Lower lobe of right lung (tissue), 2 donors: ENCODE measurements around the gene PLCXD1. TPM values are rescaled to one million over a fixed set of nuclear protein-coding genes. Genes with fewer than 3 reads are reported as not detected.
"Not testable (repeated sequence)": the region's sequence is repeated elsewhere in the genome, so short reads cannot be mapped to it uniquely, and the experiment has no call there.

Experiments
- ATAC-seq, 2 donors: fragments of 200-7000 bp; cut with Tn5 transposase; one replicate each; pipeline ENCODE4 v1.9.1; 2020 to 2022; ENCODE audit warnings: mild to moderate bottlenecking in 2 of 2, moderate library complexity in 2 of 2
- DNase-seq: peaks from one replicate; pipeline ENCODE4 v3.0.0-alpha.2; 2020
- H3K27ac ChIP-seq: fragments of 200-600 bp; one replicate; pipeline ENCODE4 v1.8.0; 2022
- H3K27me3 ChIP-seq: fragments of 200-600 bp; one replicate; pipeline ENCODE4 v1.8.0; 2022; ENCODE audit warnings: low read depth
- H3K36me3 ChIP-seq: fragments of 200-600 bp; one replicate; pipeline ENCODE4 v1.8.0; 2022; ENCODE audit warnings: mild to moderate bottlenecking
- H3K4me1 ChIP-seq: fragments of 200-600 bp; one replicate; pipeline ENCODE4 v1.8.0; 2022
- H3K4me3 ChIP-seq: fragments of 200-600 bp; one replicate; pipeline ENCODE4 v1.8.0; 2022; ENCODE audit warnings: mild to moderate bottlenecking
- H3K9me3 ChIP-seq: fragments of 200-600 bp; one replicate; pipeline ENCODE4 v1.8.0; 2022
- intact Hi-C: fragments of 100-400 bp; cut with DNase I; formaldehyde crosslinking; loops from one replicate; pipeline ENCODE4 v1.11.0; 2022
- total RNA-seq: library from RNA; stranded (reverse); fragmentation: NEBNext Ultra II Directional; extraction: Animal tissue kit (Norgen Biotek cat#: 25700); gene quantifications from one replicate; pipeline ENCODE4 v1.2.1, GENCODE V29; 2021
- TF ChIP-seq, protein P1 (sequence below): fragments of 200-600 bp; IDR thresholded peaks from one replicate; pipeline ENCODE4 v1.8.0; 2022; ENCODE audit warnings: antibody characterized with exemption, mild to moderate bottlenecking
- donor health status: DM: no; HTN: yes; CAD: no; lungs with severe emphysema.

Gene PLCXD1
- total RNA-seq, 1 donor from 2014 or later: 23.7 TPM

DNA sequence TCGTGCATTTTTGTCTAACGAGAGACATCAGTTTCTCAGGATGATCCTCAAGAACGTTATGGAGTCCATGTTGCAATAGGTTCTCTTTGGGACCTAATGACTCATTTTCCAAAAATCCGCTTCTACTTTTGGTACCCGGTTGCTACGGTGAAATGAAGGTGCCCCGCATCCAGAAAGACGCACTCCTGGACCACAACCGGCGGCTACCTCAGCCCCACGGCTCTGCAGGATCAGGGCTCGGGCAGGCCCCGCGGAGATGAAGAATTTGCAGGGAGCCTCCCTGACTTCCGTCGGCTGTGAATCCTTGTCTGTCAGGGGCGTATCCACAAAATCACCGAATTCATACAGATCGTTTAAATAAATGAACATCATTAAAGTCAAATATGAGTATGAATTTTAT is 21.8 kb downstream of the PLCXD1 start:
- DNase-seq (peak; percentile 24), ATAC-seq (no peak)
- intact Hi-C loops: no loop called here
- H3K27ac ChIP-seq: no peak overlapping the region
- no peaks in the 10 kb centered on the region for H3K27me3 ChIP-seq
- TF ChIP-seq, protein P1, sequence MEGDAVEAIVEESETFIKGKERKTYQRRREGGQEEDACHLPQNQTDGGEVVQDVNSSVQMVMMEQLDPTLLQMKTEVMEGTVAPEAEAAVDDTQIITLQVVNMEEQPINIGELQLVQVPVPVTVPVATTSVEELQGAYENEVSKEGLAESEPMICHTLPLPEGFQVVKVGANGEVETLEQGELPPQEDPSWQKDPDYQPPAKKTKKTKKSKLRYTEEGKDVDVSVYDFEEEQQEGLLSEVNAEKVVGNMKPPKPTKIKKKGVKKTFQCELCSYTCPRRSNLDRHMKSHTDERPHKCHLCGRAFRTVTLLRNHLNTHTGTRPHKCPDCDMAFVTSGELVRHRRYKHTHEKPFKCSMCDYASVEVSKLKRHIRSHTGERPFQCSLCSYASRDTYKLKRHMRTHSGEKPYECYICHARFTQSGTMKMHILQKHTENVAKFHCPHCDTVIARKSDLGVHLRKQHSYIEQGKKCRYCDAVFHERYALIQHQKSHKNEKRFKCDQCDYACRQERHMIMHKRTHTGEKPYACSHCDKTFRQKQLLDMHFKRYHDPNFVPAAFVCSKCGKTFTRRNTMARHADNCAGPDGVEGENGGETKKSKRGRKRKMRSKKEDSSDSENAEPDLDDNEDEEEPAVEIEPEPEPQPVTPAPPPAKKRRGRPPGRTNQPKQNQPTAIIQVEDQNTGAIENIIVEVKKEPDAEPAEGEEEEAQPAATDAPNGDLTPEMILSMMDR: no peak
- no peak overlapping the region for H3K4me3 ChIP-seq
- peaks cover 81% of the 10 kb centered on the region for H3K36me3 ChIP-seq
- H3K4me1 ChIP-seq: no peaks in the 10 kb centered on the region
- no peaks in the 10 kb centered on the region for H3K9me3 ChIP-seq

DNA sequence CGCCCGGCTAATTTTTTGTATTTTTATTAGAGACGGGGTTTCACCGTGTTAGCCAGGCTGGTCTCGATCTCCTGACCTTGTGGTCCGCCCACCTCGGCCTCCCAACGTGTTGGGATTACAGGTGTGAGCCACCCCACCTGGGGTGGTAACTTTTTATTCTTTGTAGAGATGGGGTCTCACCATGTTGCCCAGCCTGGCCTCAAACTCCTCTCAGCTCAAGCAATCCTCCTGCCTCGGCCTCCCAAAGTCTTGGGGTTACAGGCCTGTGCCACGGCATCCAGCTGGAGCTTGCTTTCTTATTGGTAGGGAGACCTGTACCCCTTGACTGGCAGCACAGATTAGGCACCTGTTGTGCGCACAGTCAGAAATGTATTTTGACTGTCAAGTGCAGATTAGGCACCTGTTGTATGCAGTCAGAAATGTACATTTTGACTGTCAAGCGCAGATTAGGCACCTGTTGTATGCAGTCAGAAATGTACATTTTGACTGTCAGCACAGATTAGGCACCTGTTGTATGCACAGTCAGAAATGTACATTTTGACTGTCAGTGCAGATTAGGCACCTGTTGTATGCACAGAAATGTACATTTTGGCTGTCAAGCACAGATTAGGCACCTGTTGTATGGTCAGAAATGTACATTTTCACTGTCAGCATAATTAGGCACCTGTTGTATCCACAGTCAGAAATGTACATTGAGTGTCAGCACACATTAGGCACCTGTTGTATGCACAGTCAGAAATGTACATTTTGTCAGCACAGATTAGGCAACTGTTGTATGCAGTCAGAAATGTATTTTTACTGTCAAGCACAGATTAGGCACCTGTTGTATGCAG is 24.8 kb downstream of the PLCXD1 start:
- H3K27me3 ChIP-seq, H3K9me3 ChIP-seq, ATAC-seq, H3K27ac ChIP-seq, H3K4me3 ChIP-seq, intact Hi-C loops, H3K4me1 ChIP-seq: not testable (repeated sequence)
- H3K36me3 ChIP-seq: peaks cover 81% of the 10 kb centered on the region
- peak; percentile 43 for DNase-seq

DNA sequence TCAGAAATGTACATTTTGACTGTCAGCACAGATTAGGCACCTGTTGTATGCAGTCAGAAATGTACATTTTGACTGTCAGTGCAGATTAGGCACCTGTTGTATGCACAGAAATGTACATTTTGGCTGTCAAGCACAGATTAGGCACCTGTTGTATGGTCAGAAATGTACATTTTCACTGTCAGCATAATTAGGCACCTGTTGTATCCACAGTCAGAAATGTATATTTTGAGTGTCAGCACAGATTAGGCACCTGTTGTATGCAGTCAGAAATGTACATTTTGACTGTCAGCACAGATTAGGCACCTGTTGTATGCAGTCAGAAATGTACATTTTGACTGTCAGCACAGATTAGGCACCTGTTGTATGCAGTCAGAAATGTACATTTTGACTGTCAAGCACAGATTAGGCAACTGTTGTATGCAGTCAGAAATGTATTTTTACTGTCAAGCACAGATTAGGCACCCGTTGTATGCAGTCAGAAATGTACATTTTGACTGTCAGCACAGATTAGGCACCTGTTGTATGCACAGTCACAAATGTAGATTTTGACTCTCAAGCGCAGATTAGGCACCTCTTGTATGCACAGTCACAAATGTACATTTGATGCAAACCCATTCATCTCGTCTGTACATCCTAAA is 25.6 kb downstream of the PLCXD1 start:
- intact Hi-C loops, ATAC-seq, H3K4me3 ChIP-seq: not testable (repeated sequence)

GRCh38 chrX:307261-308111 is 26.3 kb downstream of the PLCXD1 start:
- Histone ChIP-seq H3K4me3 (no peak overlapping the region), H3K36me3 (peaks cover 79% of the 10 kb centered on the region), H3K4me1 (no peaks in the 10 kb centered on the region), H3K27me3 (no peaks in the 10 kb centered on the region), H3K27ac (no peak overlapping the region), H3K9me3 (no peaks in the 10 kb centered on the region)
- ATAC-seq (peak; percentile 6 to 33), DNase-seq (peak; percentile 42)
- TF ChIP-seq, protein P1: no peak
- intact Hi-C loops: no loop called here

More for the DNA sequence above, 25.6 kb downstream of the PLCXD1 start:
- DNase-seq, H3K27ac ChIP-seq, H3K4me1 ChIP-seq, H3K27me3 ChIP-seq, H3K9me3 ChIP-seq: not testable (repeated sequence)
- H3K36me3 ChIP-seq: peaks cover 81% of the 10 kb centered on the region

DNA sequence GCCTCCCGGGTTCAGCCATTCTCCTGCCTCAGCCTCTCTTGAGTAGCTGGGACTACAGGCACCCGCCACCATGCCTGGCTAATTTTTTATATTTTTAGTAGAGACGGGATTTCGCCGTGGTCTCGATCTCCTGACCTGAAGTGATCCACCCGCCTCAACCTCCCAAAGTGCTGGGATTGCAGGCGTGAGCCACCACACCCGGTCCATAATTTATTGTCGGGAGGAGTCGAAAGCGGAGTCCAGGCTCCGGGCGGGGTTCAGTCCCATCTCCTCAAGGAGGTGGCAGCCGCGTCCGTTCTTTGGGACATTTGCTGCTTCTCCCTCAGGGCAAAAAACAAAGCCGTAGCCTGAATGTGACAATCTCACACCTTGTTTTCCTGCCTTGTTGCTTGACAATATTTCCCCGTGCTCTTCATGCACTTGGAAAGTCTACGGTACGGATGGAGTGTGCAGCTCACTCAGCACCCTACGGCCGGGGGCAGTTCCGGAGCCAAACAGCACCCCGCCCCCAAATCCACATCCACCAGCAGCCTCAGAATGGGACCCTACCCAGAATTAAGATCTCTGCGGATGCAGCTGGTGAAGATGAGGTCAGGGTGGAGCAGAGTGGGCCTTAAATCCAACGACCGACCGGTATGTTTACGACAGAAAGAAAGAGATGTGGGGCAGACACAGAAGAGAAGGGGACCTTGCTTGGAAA is 27.8 kb downstream of the PLCXD1 start:
- peak; percentile 41 for DNase-seq
- Histone ChIP-seq H3K4me1 (no peaks in the 10 kb centered on the region), H3K36me3 (peaks cover 84% of the 10 kb centered on the region), H3K4me3 (no peak overlapping the region), H3K9me3 (no peaks in the 10 kb centered on the region), H3K27me3 (no peaks in the 10 kb centered on the region), H3K27ac (no peak overlapping the region)
- TF ChIP-seq, protein P1: no peak
- intact Hi-C loops: no loop called here
- no peak for ATAC-seq

GRCh38 chrX:310621-311155 is 29.5 kb downstream of the PLCXD1 start:
- intact Hi-C loops: no loop called here
- no peaks in the 10 kb centered on the region for H3K4me1 ChIP-seq
- H3K4me3 ChIP-seq: no peak overlapping the region
- TF ChIP-seq, protein P1: no peak
- H3K27ac ChIP-seq: no peak overlapping the region
- H3K27me3 ChIP-seq: no peaks in the 10 kb centered on the region
- no peaks in the 10 kb centered on the region for H3K9me3 ChIP-seq
- DNase-seq (peak; percentile 32), ATAC-seq (no peak)
- H3K36me3 ChIP-seq: peaks cover 84% of the 10 kb centered on the region
